Liver (tissue), 9 donors: ENCODE measurements around the gene ELAVL2. TPM values are rescaled to one million over a fixed set of nuclear protein-coding genes. Genes with fewer than 3 reads are reported as not detected.

Source experiments
- DNase-seq: peaks from one replicate; pipeline ENCODE4 v3.0.0-alpha.2; 2017; ENCODE audit warnings: low spot score
- H3K27ac ChIP-seq, 2 donors: one replicate each; pipeline ENCODE4 v1.7.0; 2013; ENCODE audit warnings: inconsistent platforms in 2 of 2, low read length in 2 of 2, control low read depth in 1 of 2, low read depth in 1 of 2, mild to moderate bottlenecking in 1 of 2
- H3K27me3 ChIP-seq, 4 donors: one replicate each; pipeline versions ENCODE4 v1.6.1 to v1.7.0; 2013; ENCODE audit warnings: low read length in 3 of 4, inconsistent platforms in 1 of 4, mild to moderate bottlenecking in 1 of 4, moderate library complexity in 1 of 4; ENCODE audit not compliant: control insufficient read depth in 4 of 4, insufficient read depth in 4 of 4
- H3K36me3 ChIP-seq, 4 donors: one replicate each; pipeline versions ENCODE4 v1.6.1 to v1.7.0; 2013; ENCODE audit warnings: low read length in 3 of 4, mild to moderate bottlenecking in 3 of 4, low read depth in 1 of 4, moderate library complexity in 1 of 4; ENCODE audit not compliant: control insufficient read depth in 4 of 4, insufficient read depth in 3 of 4
- H3K4me1 ChIP-seq, 4 donors: one replicate each; pipeline versions ENCODE4 v1.6.1 to v1.7.0; 2013; ENCODE audit warnings: low read length in 3 of 4, mild to moderate bottlenecking in 3 of 4, moderate library complexity in 1 of 4; ENCODE audit not compliant: control insufficient read depth in 4 of 4, insufficient read depth in 4 of 4
- H3K4me3 ChIP-seq, 3 donors: one replicate each; pipeline versions ENCODE4 v1.6.1 to v1.7.0; 2013; ENCODE audit warnings: low read length in 3 of 3, control low read depth in 1 of 3, low read depth in 1 of 3, mild to moderate bottlenecking in 1 of 3
- H3K9ac ChIP-seq, 2 donors: one replicate each; pipeline ENCODE4 v1.7.0; 2013; ENCODE audit warnings: low read length in 2 of 2, mild to moderate bottlenecking in 2 of 2, moderate library complexity in 2 of 2, control low read depth in 1 of 2, low read depth in 1 of 2
- H3K9me3 ChIP-seq, 4 donors: one replicate each; pipeline versions ENCODE4 v1.6.1 to v1.7.0; 2013; ENCODE audit warnings: low read length in 3 of 4; ENCODE audit not compliant: control insufficient read depth in 4 of 4
- ATF3 ChIP-seq: IDR thresholded peaks from 2 replicates; pipeline ENCODE4 v1.6.1; 2016; ENCODE audit warnings: antibody characterized with exemption
- CTCF ChIP-seq: fragments of 150-350 bp; IDR thresholded peaks from 2 replicates; pipeline ENCODE4 v1.5.1; 2017; ENCODE audit warnings: improper control_type of control experiment, low read depth, low read length; ENCODE audit not compliant: missing input control
- EGR1 ChIP-seq, 2 donors: IDR thresholded peaks; 2 replicates each; pipeline ENCODE4 v1.6.1; 2016 to 2018; ENCODE audit warnings: antibody characterized with exemption in 2 of 2, low read depth in 2 of 2
- FOXA1 ChIP-seq: IDR thresholded peaks from 2 replicates; pipeline ENCODE4 v1.6.1; 2016; ENCODE audit warnings: antibody characterized with exemption
- FOXA2 ChIP-seq: IDR thresholded peaks from 2 replicates; pipeline ENCODE4 v1.6.1; 2016; ENCODE audit warnings: antibody characterized with exemption
- HNF4A ChIP-seq, 2 donors: conservative IDR thresholded peaks; 2 replicates each; pipeline ENCODE4 v1.6.1; 2016; ENCODE audit warnings: antibody characterized with exemption in 2 of 2, mild to moderate bottlenecking in 2 of 2
- HNF4G ChIP-seq: IDR thresholded peaks from 2 replicates; pipeline ENCODE4 v1.6.1; 2016; ENCODE audit warnings: antibody characterized with exemption
- JUND ChIP-seq, 2 donors: IDR thresholded peaks; 2 replicates each; pipeline ENCODE4 v1.6.1; 2016; ENCODE audit warnings: antibody characterized with exemption in 2 of 2
- MAX ChIP-seq: IDR thresholded peaks from 2 replicates; pipeline ENCODE4 v1.6.1; 2016; ENCODE audit warnings: antibody characterized with exemption
- RAD21 ChIP-seq, 2 donors: IDR thresholded peaks; 2 replicates each; pipeline ENCODE4 v1.6.1; 2016; ENCODE audit warnings: antibody characterized with exemption in 2 of 2, mild to moderate bottlenecking in 2 of 2
- REST ChIP-seq: IDR thresholded peaks from 2 replicates; pipeline ENCODE4 v1.6.1; 2016; ENCODE audit warnings: antibody characterized with exemption, mild to moderate bottlenecking
- RXRA ChIP-seq, 2 donors: IDR thresholded peaks; 2 replicates each; pipeline ENCODE4 v1.6.1; 2017 to 2018; ENCODE audit warnings: antibody characterized with exemption in 2 of 2, mild to moderate bottlenecking in 1 of 2
- SP1 ChIP-seq: IDR thresholded peaks from 2 replicates; pipeline ENCODE4 v1.6.1; 2018; ENCODE audit warnings: antibody characterized with exemption, mild to moderate bottlenecking
- TAF1 ChIP-seq: conservative IDR thresholded peaks from 2 replicates; pipeline ENCODE4 v1.6.1; 2016; ENCODE audit warnings: antibody characterized with exemption, mild to moderate bottlenecking
- YY1 ChIP-seq: IDR thresholded peaks from 2 replicates; pipeline ENCODE4 v1.6.1; 2016; ENCODE audit warnings: antibody characterized with exemption, mild to moderate bottlenecking
- ZBTB33 ChIP-seq: IDR thresholded peaks from 2 replicates; pipeline ENCODE4 v1.6.1; 2016; ENCODE audit warnings: antibody characterized with exemption
- WGBS: extraction: QIAGEN DNeasy Blood & Tissue Kit; methylation state at CpG from one replicate; pipeline ENCODE4 v1.1.7; 2013; 5-methylcytosine and 5-hydroxymethylcytosine counted together
- polyA plus RNA-seq, 2 donors: library from polyadenylated mRNA; stranded (reverse) in 1 of 2; unstranded in 1 of 2; fragments of 200-250 nt in 1 of 2; fragments of >200 nt in 1 of 2; fragmentation: Nextera tagmentation in 1 of 2; extraction: Ambion mirVana in 1 of 2; gene quantifications; one replicate each; pipeline versions ENCODE4 v1.2.1 to v1.2.3, GENCODE V29; 2013 to 2015
- total RNA-seq, 2 donors: library from RNA; depleted of rRNA; stranded (reverse); fragments of >200 nt; gene quantifications; one replicate each; pipeline ENCODE4 v1.2.3, GENCODE V29; 2014
- donor health status: healthy.
- donor health status: healthy.
- donor health status: healthy.
- donor health status: healthy.
- donor health status: healthy.

The ELAVL2 gene
- total and polyA plus RNA-seq, 4 donors = 0.19 TPM; not detected in 3

- no peak overlapping the region for H3K9ac ChIP-seq
- 65% methylated on average over 2 of the region's 2 CpGs for WGBS
These were observed 59.4 kb downstream of the ELAVL2 start for GRCh38 chr9:23766613-23767012.

GRCh38 chr9:23765561-23765960, 60.5 kb downstream of the ELAVL2 start:
- H3K27me3 ChIP-seq = no peaks in the 10 kb centered on the region
- H3K9me3 ChIP-seq = no peaks in the 10 kb centered on the region
- WGBS = 70% methylated on average over 6 of the region's 6 CpGs
- no peak for TF ChIP-seq HNF4G
- TF ChIP-seq CTCF = no peak
- no peak for TF ChIP-seq FOXA1
- no peak for TF ChIP-seq ATF3
- no peak for TF ChIP-seq JUND (IDR thresholded peaks at IDR 0.05)
- no peak for TF ChIP-seq REST
- TF ChIP-seq FOXA2 = no peak

More at GRCh38 chr9:23766613-23767012, 59.4 kb downstream of the ELAVL2 start:
- Histone ChIP-seq H3K36me3 (no peaks in the 10 kb centered on the region), H3K27ac (no peak overlapping the region), H3K4me1 (no peaks in the 10 kb centered on the region), H3K9me3 (no peaks in the 10 kb centered on the region), H3K27me3 (no peaks in the 10 kb centered on the region), H3K4me3 (no peak overlapping the region)
- TF ChIP-seq ATF3 = no peak
- TF ChIP-seq YY1 = no peak
- TF ChIP-seq RXRA (IDR thresholded peaks at IDR 0.05) = no peak
- no peak for TF ChIP-seq JUND (IDR thresholded peaks at IDR 0.05)
- no peak for TF ChIP-seq HNF4G
- no peak for TF ChIP-seq HNF4A (conservative IDR thresholded peaks at IDR 0.05)
- no peak for TF ChIP-seq REST
- TF ChIP-seq SP1 = no peak
- no peak for TF ChIP-seq TAF1
- TF ChIP-seq ZBTB33 = no peak
- TF ChIP-seq RAD21 (IDR thresholded peaks at IDR 0.05) = no peak
- no peak for TF ChIP-seq EGR1 (IDR thresholded peaks at IDR 0.05; ENCODE audit: low read depth in 2 of 2)
- TF ChIP-seq MAX = no peak
- DNase-seq = no peak

More at GRCh38 chr9:23765561-23765960, 60.5 kb downstream of the ELAVL2 start:
- Histone ChIP-seq H3K36me3 (no peaks in the 10 kb centered on the region), H3K4me3 (no peak overlapping the region), H3K4me1 (no peaks in the 10 kb centered on the region), H3K9ac (no peak overlapping the region), H3K27ac (no peak overlapping the region)
- no peak for DNase-seq
